Sigmoid colon (tissue), 7 donors: ENCODE results near the gene L2HGDH. TPM values are rescaled to one million over a fixed set of nuclear protein-coding genes. Genes with fewer than 3 reads are reported as not detected.

Experiments used
- DNase-seq: peaks from one replicate; pipeline ENCODE4 v3.0.0-alpha.2; 2019
- H3K27ac ChIP-seq, 4 donors: fragments of 200-600 bp; sonication (generic); one replicate each; pipeline ENCODE4 v1.5.1; 2016 to 2019; ENCODE audit warnings: mild to moderate bottlenecking in 1 of 4
- H3K27me3 ChIP-seq, 3 donors: fragments of 200-600 bp; sonication (generic); one replicate each; pipeline ENCODE4 v1.5.1; 2019; ENCODE audit warnings: mild to moderate bottlenecking in 1 of 3
- H3K36me3 ChIP-seq, 4 donors: fragments of 200-600 bp; sonication (generic); one replicate each; pipeline ENCODE4 v1.5.1; 2016 to 2019
- H3K4me1 ChIP-seq, 4 donors: fragments of 200-600 bp; sonication (generic); one replicate each; pipeline ENCODE4 v1.5.1; 2017 to 2019
- H3K4me3 ChIP-seq, 4 donors: fragments of 200-600 bp; sonication (generic); one replicate each; pipeline ENCODE4 v1.5.1; 2017 to 2019; ENCODE audit warnings: mild to moderate bottlenecking in 2 of 4, moderate library complexity in 1 of 4
- H3K9me3 ChIP-seq, 4 donors: fragments of 200-600 bp in 3 of 4; sonication (generic) in 3 of 4; one replicate each; pipeline versions ENCODE4 v1.5.1 to v1.6.1; 2013 to 2019
- CTCF ChIP-seq, 4 experiments: fragments of 450-650 bp in 3 of 4; fragments of 200-600 bp in 1 of 4; IDR thresholded peaks; one replicate each; pipeline ENCODE4 v1.5.1; 2016 to 2019; ENCODE audit warnings: antibody characterized with exemption in 4 of 4, mild to moderate bottlenecking in 3 of 4, moderate library complexity in 2 of 4
- EP300 ChIP-seq, 4 donors: sonication (generic); formaldehyde crosslinking; IDR thresholded peaks; one replicate each; pipeline ENCODE4 v1.6.1; 2017; ENCODE audit warnings: antibody characterized with exemption in 4 of 4
- POLR2A ChIP-seq, 2 donors: fragments of 450-650 bp; IDR thresholded peaks; one replicate each; pipeline ENCODE4 v1.6.1; 2016; ENCODE audit warnings: antibody characterized with exemption in 2 of 2, mild to moderate bottlenecking in 2 of 2, moderate library complexity in 2 of 2
- POLR2AphosphoS5 ChIP-seq, 4 donors: sonication (generic); formaldehyde crosslinking; IDR thresholded peaks; one replicate each; pipeline ENCODE4 v1.6.1; 2017; ENCODE audit warnings: antibody characterized with exemption in 4 of 4
- WGBS, 2 donors: extraction: QIAGEN DNeasy Blood & Tissue Kit; methylation state at CpG; one replicate each; pipeline ENCODE4 v1.1.7; 2013; 5-methylcytosine and 5-hydroxymethylcytosine counted together
- intact Hi-C: fragments of 100-400 bp; cut with DNase I; formaldehyde crosslinking; loops from one replicate; pipeline ENCODE4 v1.15.1; 2023
- polyA plus RNA-seq, 3 donors: library from polyadenylated mRNA; stranded (reverse); fragments of 200-250 nt; gene quantifications; one replicate each; pipeline ENCODE4 v1.2.3, GENCODE V29; 2013
- total RNA-seq, 4 donors: library from RNA; depleted of rRNA; stranded (reverse); fragments of >200 nt; gene quantifications; one replicate each; pipeline ENCODE4 v1.1.0, GENCODE V29; 2016
- donor health status: healthy with polysubstance abuse.
- donor health status: Bipolar disorder and iron deficiency.
- donor health status: healthy.

Gene L2HGDH
- total and polyA plus RNA-seq, 7 donors, result 2.7 to 6.7 (median 3.9) TPM

GRCh38 chr14:50232276-50232642 lies 79.8 kb downstream of the L2HGDH start:
- H3K9me3 ChIP-seq, result no peaks in the 10 kb centered on the region
- peak overlapping the region; percentile 59 to 89 (median 70) for H3K4me3 ChIP-seq
- intact Hi-C loops, result loop anchor here (5.0 kb wide), 4 partner anchors 80 to 365 kb away; partner anchors contain the start of genes DMAC2L, L2HGDH, MAP4K5 and VCPKMT
- WGBS, 2 donors, result 49 to 55% methylated on average over 13 of the region's 13 CpGs
- H3K4me1 ChIP-seq, result peaks cover 0 to 49% (median 34%) of the 10 kb centered on the region in 4 donors
- H3K36me3 ChIP-seq, result no peaks in the 10 kb centered on the region
- DNase-seq, result no peak
- TF ChIP-seq CTCF (IDR thresholded peaks at IDR 0.05) (no peak), EP300 (IDR thresholded peaks at IDR 0.05) (no peak), POLR2AphosphoS5 (IDR thresholded peaks at IDR 0.05) (no peak), POLR2A (IDR thresholded peaks at IDR 0.05) (no peak)
- H3K27me3 ChIP-seq, result no peaks in the 10 kb centered on the region
- H3K27ac ChIP-seq, result peak overlapping the region; percentile 95 to 99 (median 98)

GRCh38 chr14:50231475-50232275 lies 80.4 kb downstream of the L2HGDH start, which contains the start of gene SOS2:
SOS2 (minus strand) TSS chr14:50231578; CDS start chr14:50231283, 295 bp downstream.
- intact Hi-C loops, result loop anchor here (5.0 kb wide), 4 partner anchors 81 to 364 kb away; partner anchors contain the start of genes DMAC2L, L2HGDH, MAP4K5 and VCPKMT
- Histone ChIP-seq H3K4me1 (peaks cover 0 to 53% (median 38%) of the 10 kb centered on the region in 4 donors), H3K27ac (peak within 1 kb of the TSS; percentile 95 to 99 (median 98)), H3K36me3 (no peaks in the 10 kb centered on the region), H3K27me3 (no peaks in the 10 kb centered on the region), H3K4me3 (peak within 1 kb of the TSS; percentile 59 to 89 (median 70)), H3K9me3 (no peaks in the 10 kb centered on the region)
- TF ChIP-seq POLR2AphosphoS5 (IDR thresholded peaks at IDR 0.05), result peak; percentile 54 to 94 (median 86)
- no peak for TF ChIP-seq EP300 (IDR thresholded peaks at IDR 0.05)
- TF ChIP-seq POLR2A (IDR thresholded peaks at IDR 0.05), result peak; percentile 12 to 49
- WGBS, 2 donors, result 0% methylated on average over 90 of the region's 90 CpGs
- DNase-seq, result peak; percentile 94

- peak; percentile 78 for DNase-seq
- Histone ChIP-seq H3K27ac (peak overlapping the region; percentile 95 to 99 (median 98)), H3K4me1 (peaks cover 0 to 61% (median 46%) of the 10 kb centered on the region in 4 donors), H3K9me3 (no peaks in the 10 kb centered on the region), H3K4me3 (peak overlapping the region; percentile 59 to 89 (median 70)), H3K27me3 (no peaks in the 10 kb centered on the region), H3K36me3 (no peaks in the 10 kb centered on the region)
- WGBS, 2 donors, result 0% methylated on average over 64 of the region's 64 CpGs
- intact Hi-C loops, result loop anchor here (5.0 kb wide), 4 partner anchors 81 to 364 kb away; partner anchors contain the start of genes DMAC2L, L2HGDH, MAP4K5 and VCPKMT
- TF ChIP-seq POLR2AphosphoS5 (IDR thresholded peaks at IDR 0.05) (peak in 1 of 4 donors; percentile 56), CTCF (IDR thresholded peaks at IDR 0.05) (no peak), POLR2A (IDR thresholded peaks at IDR 0.05) (no peak), EP300 (IDR thresholded peaks at IDR 0.05) (no peak)
Observed at GRCh38 chr14:50230701-50231474, 81.1 kb downstream of the L2HGDH start.

- WGBS, 2 donors, result 1% methylated on average over 6 of the region's 6 CpGs
- TF ChIP-seq POLR2A (IDR thresholded peaks at IDR 0.05) (no peak), CTCF (IDR thresholded peaks at IDR 0.05) (no peak), POLR2AphosphoS5 (IDR thresholded peaks at IDR 0.05) (no peak), EP300 (IDR thresholded peaks at IDR 0.05) (no peak)
- Histone ChIP-seq H3K9me3 (no peaks in the 10 kb centered on the region), H3K36me3 (no peaks in the 10 kb centered on the region), H3K27ac (peak overlapping the region; percentile 95 to 99 (median 98)), H3K4me1 (peaks cover 0 to 66% (median 51%) of the 10 kb centered on the region in 4 donors), H3K27me3 (no peaks in the 10 kb centered on the region), H3K4me3 (peak overlapping the region; percentile 59 to 89 (median 70))
- intact Hi-C loops, result loop anchor here (5.0 kb wide), 4 partner anchors 82 to 363 kb away; partner anchors contain the start of genes DMAC2L, L2HGDH, MAP4K5 and VCPKMT
- DNase-seq, result no peak
Observed at GRCh38 chr14:50230401-50230700, 81.7 kb downstream of the L2HGDH start.
